H1 (cell line): ENCODE data around the gene CHMP4B. TPM values are rescaled to one million over a fixed set of nuclear protein-coding genes. Genes with fewer than 3 reads are reported as not detected.

Experiments
- CTCF ChIA-PET: fragments of 300-600 bp; sonication (Branson Sonifier 250); formaldehyde crosslinking; loops from one replicate; lab custom pipeline; 2021; ENCODE audit not compliant: partially characterized antibody; lab: Charles Lee
- POLR2A ChIA-PET: fragments of 300-600 bp; sonication (Branson Sonifier 250); formaldehyde crosslinking; loops from one replicate; lab custom pipeline; 2021; ENCODE audit warnings: inconsistent platforms; ENCODE audit not compliant: partially characterized antibody; lab: Charles Lee
- DNase-seq, 2 experiments: peaks; one replicate each; pipeline versions ENCODE4 v3.0.0 to v3.0.0-alpha.2; 2010 to 2022; ENCODE audit warnings: low spot score in 2 of 2, low read depth in 1 of 2, mixed read lengths in 1 of 2
- FAIRE-seq: peaks from 2 replicates; lab custom pipeline; 2011; peaks lifted over from hg19 to GRCh38; lab: Jason Lieb, UNC
- H2AFZ ChIP-seq: 2 replicates; pipeline ENCODE4 v1.8.1; 2012; ENCODE audit warnings: low read length, inconsistent platforms
- H2AK5ac ChIP-seq: 2 replicates; pipeline ENCODE4 v1.6.1; 2013; ENCODE audit warnings: low read depth, low read length
- H2BK120ac ChIP-seq: replicated peaks from 2 replicates; pipeline ENCODE3; 2013; ENCODE audit warnings: low read depth, low read length, inconsistent platforms
- H2BK12ac ChIP-seq: 2 replicates; pipeline ENCODE4 v1.6.1; 2013; ENCODE audit warnings: low read depth, low read length
- H2BK15ac ChIP-seq: 2 replicates; pipeline ENCODE4 v1.6.1; 2013; ENCODE audit warnings: low read length
- H2BK20ac ChIP-seq: 2 replicates; pipeline ENCODE4 v1.6.1; 2013; ENCODE audit warnings: low read length
- H2BK5ac ChIP-seq: 2 replicates; pipeline ENCODE4 v1.6.1; 2013; ENCODE audit warnings: low read depth, low read length
- H3K14ac ChIP-seq: 2 replicates; pipeline ENCODE4 v1.6.1; 2013; ENCODE audit warnings: inconsistent platforms; ENCODE audit not compliant: insufficient read length
- H3K18ac ChIP-seq: 2 replicates; pipeline ENCODE4 v1.6.1; 2013; ENCODE audit warnings: low read length; ENCODE audit errors: extremely low read depth
- H3K23ac ChIP-seq: 2 replicates; pipeline ENCODE4 v1.6.1; 2013; ENCODE audit warnings: inconsistent platforms; ENCODE audit not compliant: insufficient read length
- H3K23me2 ChIP-seq: 2 replicates; pipeline ENCODE4 v1.6.1; 2013; ENCODE audit warnings: low read depth, low read length
- H3K27ac ChIP-seq: 2 replicates; pipeline ENCODE4 v1.6.1; 2011; ENCODE audit warnings: low read depth, low read length, inconsistent platforms
- H3K27me3 ChIP-seq, 4 experiments: replicated peaks in 1 of 4; 1 replicate in 1 of 4; 2 replicates in 3 of 4; pipeline versions ENCODE4 v1.6.1 to v1.8.1; 2011 to 2013; ENCODE audit warnings: low read length in 3 of 4, mild to moderate bottlenecking in 3 of 4, inconsistent platforms in 2 of 4, mixed read lengths in 2 of 4, moderate library complexity in 1 of 4; ENCODE audit not compliant: control insufficient read depth in 3 of 4, insufficient read depth in 3 of 4; ENCODE audit errors: extremely low read depth in 1 of 4
- H3K36me3 ChIP-seq, 4 experiments: 2 replicates each; pipeline versions ENCODE4 v1.6.1 to v1.8.1; 2011 to 2013; ENCODE audit warnings: mild to moderate bottlenecking in 4 of 4, low read length in 3 of 4, moderate library complexity in 2 of 4, control low read depth in 1 of 4, inconsistent platforms in 1 of 4; ENCODE audit not compliant: insufficient read depth in 4 of 4, control insufficient read depth in 2 of 4
- H3K4ac ChIP-seq: replicated peaks from 2 replicates; pipeline ENCODE3; 2013; ENCODE audit warnings: low read length, low read depth, mixed read lengths, inconsistent platforms; ENCODE audit not compliant: insufficient read length
- H3K4me1 ChIP-seq, 4 experiments: replicated peaks in 1 of 4; 1 replicate in 1 of 4; 2 replicates in 3 of 4; pipeline versions ENCODE4 v1.6.1 to v1.8.1; 2011 to 2013; ENCODE audit warnings: low read length in 3 of 4, inconsistent platforms in 2 of 4, mixed read lengths in 1 of 4; ENCODE audit not compliant: insufficient read depth in 4 of 4, control insufficient read depth in 3 of 4
- H3K4me2 ChIP-seq, 2 experiments: 2 replicates each; pipeline versions ENCODE4 v1.6.1 to v1.8.1; 2011 to 2013; ENCODE audit warnings: low read depth in 2 of 2, low read length in 2 of 2, control low read depth in 1 of 2, inconsistent platforms in 1 of 2, mild to moderate bottlenecking in 1 of 2; ENCODE audit not compliant: insufficient read depth in 1 of 2
- H3K4me3 ChIP-seq, 4 experiments: fragments of 200-600, 300-600 bp in 1 of 4; sonication (generic), shearing (Covaris generic), sonication (Bioruptor Twin) in 1 of 4; 2 replicates each; pipeline versions ENCODE4 v1.5.1 to v1.8.1; 2011 to 2016; ENCODE audit warnings: low read length in 4 of 4, low read depth in 3 of 4, control low read depth in 2 of 4, inconsistent platforms in 2 of 4, mild to moderate bottlenecking in 2 of 4, mixed read lengths in 1 of 4, moderate library complexity in 1 of 4; ENCODE audit not compliant: insufficient read depth in 2 of 4; ENCODE audit errors: extremely low read depth in 1 of 4
- H3K56ac ChIP-seq: replicated peaks from 2 replicates; pipeline ENCODE3; 2013; ENCODE audit warnings: low read depth, mild to moderate bottlenecking, mixed read lengths, low read length, inconsistent platforms; ENCODE audit not compliant: insufficient read length
- H3K79me1 ChIP-seq: 2 replicates; pipeline ENCODE4 v1.6.1; 2013; ENCODE audit warnings: low read depth, low read length, control low read depth
- H3K79me2 ChIP-seq, 2 experiments: 2 replicates each; pipeline versions ENCODE4 v1.6.1 to v1.8.1; 2012 to 2013; ENCODE audit warnings: low read length in 2 of 2, mild to moderate bottlenecking in 2 of 2, inconsistent platforms in 1 of 2; ENCODE audit not compliant: insufficient read depth in 2 of 2, control insufficient read depth in 1 of 2
- H3K9ac ChIP-seq, 4 experiments: replicated peaks in 1 of 4; 1 replicate in 1 of 4; 2 replicates in 3 of 4; pipeline versions ENCODE4 v1.6.1 to v1.8.1; 2011 to 2013; ENCODE audit warnings: low read depth in 3 of 4, low read length in 3 of 4, control low read depth in 2 of 4, mild to moderate bottlenecking in 2 of 4, moderate library complexity in 2 of 4, inconsistent platforms in 1 of 4; ENCODE audit errors: extremely low read depth in 1 of 4
- H3K9me3 ChIP-seq, 2 experiments: 2 replicates each; pipeline versions ENCODE4 v1.6.1 to v1.8.1; 2012 to 2013; ENCODE audit warnings: mild to moderate bottlenecking in 2 of 2, moderate library complexity in 2 of 2, control low read depth in 1 of 2, inconsistent platforms in 1 of 2, low read depth in 1 of 2, low read length in 1 of 2, mixed read lengths in 1 of 2; ENCODE audit not compliant: insufficient read depth in 2 of 2
- H4K20me1 ChIP-seq, 2 experiments: replicated peaks in 1 of 2; 2 replicates each; pipeline versions ENCODE3 to v1.8.1; 2011 to 2013; ENCODE audit warnings: inconsistent platforms in 2 of 2, low read length in 2 of 2, mild to moderate bottlenecking in 1 of 2; ENCODE audit not compliant: insufficient read depth in 2 of 2, control insufficient read depth in 1 of 2
- H4K5ac ChIP-seq: 2 replicates; pipeline ENCODE4 v1.6.1; 2013; ENCODE audit warnings: low read length, low read depth, mixed read lengths, inconsistent platforms; ENCODE audit not compliant: insufficient read length
- H4K8ac ChIP-seq: 2 replicates; pipeline ENCODE4 v1.8.0; 2013; ENCODE audit warnings: mild to moderate bottlenecking, moderate library complexity, low read length, inconsistent platforms; ENCODE audit not compliant: insufficient read depth; ENCODE audit errors: extremely low read depth
- H4K91ac ChIP-seq: replicated peaks from 2 replicates; pipeline ENCODE3; 2013; ENCODE audit warnings: low read length, mixed read lengths, inconsistent platforms; ENCODE audit not compliant: insufficient read length
- BACH1 ChIP-seq: IDR thresholded peaks from 2 replicates; pipeline ENCODE4 v1.6.1; 2012; ENCODE audit warnings: low read length, improper control_type of control experiment
- CBX5 ChIP-seq: fragments of 300-800, 300-1000 bp; sonication (generic); IDR thresholded peaks from 2 replicates; pipeline ENCODE4 v1.7.1; 2016; ENCODE audit warnings: antibody characterized with exemption, low read length, low read depth
- EZH2 ChIP-seq: fragments of 200-600 bp; sonication (generic); IDR thresholded peaks from 2 replicates; pipeline ENCODE4 v1.7.1; 2012; ENCODE audit warnings: low read depth, mild to moderate bottlenecking, moderate library complexity, low read length, inconsistent platforms; ENCODE audit not compliant: severe bottlenecking
- KDM1A ChIP-seq: fragments of 200-600, 300-600 bp; sonication (generic); IDR thresholded peaks from 2 replicates; pipeline ENCODE4 v1.7.1; 2016; ENCODE audit warnings: mild to moderate bottlenecking, low read length, borderline replicate concordance
- NRF1 ChIP-seq: IDR thresholded peaks from 2 replicates; pipeline ENCODE4 v1.6.1; 2011; ENCODE audit warnings: mild to moderate bottlenecking, low read depth, low read length, improper control_type of control experiment
- RAD21 ChIP-seq, 2 experiments: IDR thresholded peaks in 1 of 2; conservative IDR thresholded peaks in 1 of 2; 2 replicates each; pipeline ENCODE4 v1.6.1; 2011; ENCODE audit warnings: low read depth in 2 of 2, low read length in 2 of 2, improper control_type of control experiment in 1 of 2, inconsistent platforms in 1 of 2, mild to moderate bottlenecking in 1 of 2, moderate library complexity in 1 of 2
- RBBP5 ChIP-seq: IDR thresholded peaks from 2 replicates; pipeline ENCODE4 v1.7.1; 2012; ENCODE audit warnings: low read depth, mild to moderate bottlenecking, inconsistent platforms, low read length, moderate library complexity, borderline replicate concordance
- RNF2 ChIP-seq: fragments of 200-900, 300-1000 bp; sonication (generic); IDR thresholded peaks from 2 replicates; pipeline ENCODE4 v1.7.1; 2016; ENCODE audit warnings: borderline replicate concordance, low read depth, mild to moderate bottlenecking, antibody characterized with exemption, low read length; ENCODE audit not compliant: poor library complexity, severe bottlenecking; ENCODE audit errors: missing control alignments
- SIN3A ChIP-seq, 2 experiments: IDR thresholded peaks in 1 of 2; conservative IDR thresholded peaks in 1 of 2; 2 replicates each; pipeline ENCODE4 v1.6.1; 2011 to 2012; ENCODE audit warnings: low read length in 2 of 2, improper control_type of control experiment in 1 of 2, low read depth in 1 of 2, mild to moderate bottlenecking in 1 of 2
- SIX5 ChIP-seq: IDR thresholded peaks from 2 replicates; pipeline ENCODE4 v1.6.1; 2011; ENCODE audit warnings: mild to moderate bottlenecking, low read depth, low read length
- SUZ12 ChIP-seq: fragments of 200-600 bp; sonication (generic); IDR thresholded peaks from 2 replicates; pipeline ENCODE4 v1.6.1; 2012; ENCODE audit warnings: mild to moderate bottlenecking, inconsistent platforms, low read length, moderate library complexity, mixed read lengths
- USF2 ChIP-seq: IDR thresholded peaks from 2 replicates; pipeline ENCODE4 v1.6.1; 2011; ENCODE audit warnings: low read length, improper control_type of control experiment
- WGBS, 2 experiments: shearing (Covaris generic) in 1 of 2; methylation state at CpG; one replicate each; pipeline versions ENCODE4 v1.1.6 to v1.1.7; 2013 to 2015; ENCODE audit warnings: low lambda C conversion rate in 2 of 2, mixed read lengths in 2 of 2, inconsistent platforms in 1 of 2, low coverage in 1 of 2, missing lambda C conversion rate in 1 of 2; ENCODE audit not compliant: insufficient replicate concordance in 2 of 2, insufficient coverage in 1 of 2, insufficient read length in 1 of 2; ENCODE audit errors: extremely low coverage in 1 of 2, missing lambda C conversion rate in 1 of 2; 5-methylcytosine and 5-hydroxymethylcytosine counted together
- polyA plus RNA-seq, 7 experiments: library from polyadenylated mRNA; depleted of rRNA in 3 of 7; stranded (reverse) in 5 of 7; unstranded in 2 of 7; fragments of >200 nt in 5 of 7; fragments of 200-250 nt in 2 of 7; gene quantifications; 1 replicate in 5 of 7; 2 replicates in 1 of 7; 4 replicates in 1 of 7; pipeline versions ENCODE4 v1.2.1 to v1.2.3, GENCODE V29; 2011 to 2013; ENCODE audit warnings: missing spikeins in 2 of 7, mixed read lengths in 2 of 7
- total RNA-seq: library from RNA; stranded (reverse); fragmentation: NEBNext Ultra II Directional; extraction: Animal tissue kit (Norgen Biotek cat#: 25700); gene quantifications from 2 replicates; pipeline ENCODE4 v1.2.1, GENCODE V29; 2021

Gene CHMP4B
- total and polyA plus RNA-seq, 2 of the 8 experiments (the other 6 are each of a cell fraction or from before 2014, with no cell fraction given) = 38.6 to 66.3 TPM

- Histone ChIP-seq H4K20me1 (no peaks in the 10 kb centered on the region), H3K4me1 (no peaks in the 10 kb centered on the region), H4K91ac (no peak overlapping the region), H2BK15ac (no peak overlapping the region), H2AFZ (no peak overlapping the region), H3K23ac (no peak overlapping the region), H3K9me3 (no peaks in the 10 kb centered on the region), H2BK5ac (no peak overlapping the region), H3K79me1 (no peaks in the 10 kb centered on the region), H4K8ac (no peak overlapping the region), H3K36me3 (no peaks in the 10 kb centered on the region; a peak in 2 of 8 replicates), H3K56ac (no peak overlapping the region), H3K23me2 (no peaks in the 10 kb centered on the region), H2BK120ac (no peak overlapping the region), H3K4ac (no peak overlapping the region), H3K27ac (no peak overlapping the region), H3K18ac (no peak overlapping the region), H4K5ac (no peak overlapping the region), H3K79me2 (no peaks in the 10 kb centered on the region), H3K27me3 (no peaks in the 10 kb centered on the region), H3K4me2 (no peak overlapping the region), H3K9ac (no peak overlapping the region), H3K4me3 (no peak overlapping the region), H2BK20ac (no peak overlapping the region), H2AK5ac (no peak overlapping the region), H3K14ac (no peak overlapping the region), H2BK12ac (no peak overlapping the region)
- WGBS, 2 experiments = 89% methylated on average over 10 of the region's 10 CpGs; no CpG with 5 or more reads in 1 of the 2 experiments
- DNase-seq (no peak), FAIRE-seq (no peak)
- POLR2A ChIA-PET = interaction anchor here (1.5 kb wide), 1 partner anchor 50 kb away, joined by 3 read pairs; the partner anchor contains the start of gene PXMP4
- CTCF ChIA-PET = interaction anchor here (1.4 kb wide), 1 partner anchor 9 kb away, joined by 6 read pairs; no protein-coding TSS in a partner anchor
- TF ChIP-seq RBBP5 (no peak), BACH1 (no peak), USF2 (no peak), SIN3A (conservative IDR thresholded peaks at IDR 0.05 in 1 of 2, IDR thresholded peaks at IDR 0.05 in 1 of 2; ENCODE audit: low read depth in 1 of 2, low read length in 2 of 2) (no peak), SUZ12 (no peak), NRF1 (no peak), RNF2 (no peak), KDM1A (no peak), SIX5 (no peak), CBX5 (no peak), RAD21 (IDR thresholded peaks at IDR 0.05 in 1 of 2, conservative IDR thresholded peaks at IDR 0.05 in 1 of 2; ENCODE audit: low read depth in 2 of 2, low read length in 2 of 2) (no peak), EZH2 (no peak)
Observed at GRCh38 chr20:33770005-33770404, 41.1 kb upstream of the CHMP4B start.
